DMS114 treated with DMSO at 0.1 percent for 48 hours (cell line): ENCODE results near the gene OVCH2.
"Not testable (repeated sequence)": the region's sequence is repeated elsewhere in the genome, so short reads cannot be mapped to it uniquely, and the experiment has no call there.

Source experiments
- DNase-seq: peaks from one replicate; lab custom pipeline; 2025; ENCODE audit not compliant: unreplicated experiment; lab: John Stamatoyannopoulos, UW

OVCH2 gene, protein sequence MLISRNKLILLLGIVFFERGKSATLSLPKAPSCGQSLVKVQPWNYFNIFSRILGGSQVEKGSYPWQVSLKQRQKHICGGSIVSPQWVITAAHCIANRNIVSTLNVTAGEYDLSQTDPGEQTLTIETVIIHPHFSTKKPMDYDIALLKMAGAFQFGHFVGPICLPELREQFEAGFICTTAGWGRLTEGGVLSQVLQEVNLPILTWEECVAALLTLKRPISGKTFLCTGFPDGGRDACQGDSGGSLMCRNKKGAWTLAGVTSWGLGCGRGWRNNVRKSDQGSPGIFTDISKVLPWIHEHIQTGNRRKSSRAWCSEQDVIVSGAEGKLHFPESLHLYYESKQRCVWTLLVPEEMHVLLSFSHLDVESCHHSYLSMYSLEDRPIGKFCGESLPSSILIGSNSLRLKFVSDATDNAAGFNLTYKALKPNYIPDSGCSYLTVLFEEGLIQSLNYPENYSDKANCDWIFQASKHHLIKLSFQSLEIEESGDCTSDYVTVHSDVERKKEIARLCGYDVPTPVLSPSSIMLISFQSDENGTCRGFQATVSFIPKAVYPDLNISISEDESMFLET

DNA sequence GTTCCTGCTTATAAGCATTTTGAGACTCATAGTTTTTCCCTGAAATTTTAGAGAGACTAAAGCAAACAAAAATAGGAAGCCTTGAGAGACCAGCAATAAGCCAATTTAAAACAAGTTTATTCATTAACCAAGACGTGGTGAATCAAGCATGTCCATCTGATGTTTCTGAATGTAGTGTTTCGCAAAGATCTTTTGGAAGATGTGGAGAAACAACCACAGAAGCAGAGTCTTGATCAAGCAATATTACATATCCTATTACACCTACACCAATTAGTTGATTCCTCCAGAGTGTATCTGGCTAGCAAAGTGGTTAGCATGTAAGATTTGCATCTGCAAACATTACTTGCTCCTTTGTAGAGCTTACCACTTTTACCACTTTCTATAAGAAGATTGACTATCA is at the start of gene OVCH2:
TSS of gene OVCH2 (minus strand) at position 101 of the 400 bp plus-strand sequence. CDS start at position 18, 83 bp downstream.
- no peak for DNase-seq

DNA sequence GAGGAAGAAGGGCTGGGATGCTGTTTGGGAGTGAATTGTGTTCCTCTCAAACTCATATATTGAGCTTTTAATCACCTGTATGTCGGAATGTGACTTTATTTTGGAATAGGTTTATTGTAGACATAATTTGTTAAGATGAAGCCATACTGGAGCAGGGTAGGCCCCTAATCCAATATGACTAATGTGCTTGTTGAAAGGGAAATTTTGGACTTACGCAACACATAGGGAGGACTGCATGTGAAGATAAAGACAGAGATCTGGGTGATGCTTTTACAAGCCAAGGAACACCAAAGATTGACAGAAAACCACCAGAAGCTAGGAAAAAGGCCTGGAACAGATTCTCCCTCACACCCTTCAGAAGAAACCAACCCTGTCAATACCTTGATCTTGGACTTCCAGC is 43.2 kb upstream of the OVCH2 start:
- DNase-seq = no peak

DNA sequence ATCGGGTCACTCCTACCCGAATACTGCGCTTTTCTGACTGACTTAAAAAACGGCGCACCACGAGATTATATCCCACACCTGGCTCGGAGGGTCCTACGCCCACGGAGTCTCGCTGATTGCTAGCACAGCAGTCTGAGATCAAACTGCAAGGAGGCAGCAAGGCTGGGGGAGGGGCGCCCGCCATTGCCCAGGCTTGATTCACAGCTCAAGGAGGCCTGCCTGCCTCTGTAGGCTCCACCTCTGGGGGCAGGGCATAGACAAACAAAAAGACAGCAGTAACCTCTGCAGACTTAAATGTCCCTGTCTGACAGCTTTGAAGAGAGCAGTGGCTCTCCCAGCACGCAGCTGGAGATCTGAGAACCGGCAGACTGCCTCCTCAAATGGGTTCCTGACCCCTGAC is 28.5 kb upstream of the OVCH2 start:
- DNase-seq = not testable (repeated sequence)

DNA sequence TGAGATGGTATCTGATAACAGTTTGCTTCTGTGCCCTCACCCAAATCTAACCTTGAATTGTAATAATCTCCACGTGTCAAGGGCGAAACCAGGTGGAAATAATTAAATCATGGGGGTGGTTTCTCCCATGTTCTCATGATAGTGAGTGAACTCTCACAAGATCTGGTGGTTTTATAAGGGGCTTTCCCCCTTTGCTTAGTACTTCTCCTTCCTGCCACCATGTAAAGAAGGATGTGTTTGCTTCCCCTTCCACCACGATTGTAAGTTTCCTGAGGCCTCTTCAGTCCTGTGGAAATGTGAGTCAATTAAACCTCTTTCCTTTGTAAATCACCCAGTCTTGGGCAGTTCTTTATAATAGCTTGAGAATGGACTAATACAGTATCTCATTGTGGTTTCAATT is 8.5 kb upstream of the OVCH2 start:
- DNase-seq = no peak

DNA sequence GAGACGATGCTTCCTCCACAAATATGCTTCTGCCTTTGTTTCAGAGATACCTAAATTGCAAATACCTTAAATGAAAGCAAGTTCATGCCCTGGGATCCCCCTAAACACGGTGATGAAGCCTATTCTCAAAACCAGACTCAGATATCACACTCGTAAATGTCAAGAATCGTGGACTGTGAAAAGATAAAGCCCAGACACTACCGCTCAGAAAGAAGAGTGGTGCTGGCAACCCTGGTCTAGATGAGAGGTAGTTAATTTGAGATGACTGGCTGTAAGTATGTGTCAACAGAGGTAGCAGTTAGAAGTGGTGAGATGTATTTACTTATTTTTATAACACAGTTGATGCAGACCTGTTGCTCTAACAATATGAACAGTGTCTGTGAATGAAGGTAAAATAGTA is 2.5 kb downstream of the OVCH2 start:
- no peak for DNase-seq

DNA sequence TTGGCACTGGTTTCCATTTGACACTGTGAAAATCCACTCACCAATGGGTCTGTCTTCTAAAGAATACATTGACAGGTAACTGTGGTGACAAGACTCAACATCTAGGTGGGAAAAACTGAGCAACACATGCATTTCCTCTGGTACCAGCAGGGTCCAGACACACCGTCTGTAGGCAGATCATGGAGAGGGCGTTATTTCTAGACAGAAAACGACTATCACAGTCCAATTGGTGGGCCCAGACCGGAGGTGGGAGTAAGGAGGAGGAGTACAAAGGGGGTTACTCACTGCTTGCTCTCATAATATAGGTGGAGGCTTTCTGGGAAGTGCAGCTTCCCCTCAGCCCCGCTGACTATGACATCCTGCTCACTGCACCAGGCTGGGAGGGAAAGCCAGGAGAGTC is 9.9 kb downstream of the OVCH2 start:
- no peak for DNase-seq

DNA sequence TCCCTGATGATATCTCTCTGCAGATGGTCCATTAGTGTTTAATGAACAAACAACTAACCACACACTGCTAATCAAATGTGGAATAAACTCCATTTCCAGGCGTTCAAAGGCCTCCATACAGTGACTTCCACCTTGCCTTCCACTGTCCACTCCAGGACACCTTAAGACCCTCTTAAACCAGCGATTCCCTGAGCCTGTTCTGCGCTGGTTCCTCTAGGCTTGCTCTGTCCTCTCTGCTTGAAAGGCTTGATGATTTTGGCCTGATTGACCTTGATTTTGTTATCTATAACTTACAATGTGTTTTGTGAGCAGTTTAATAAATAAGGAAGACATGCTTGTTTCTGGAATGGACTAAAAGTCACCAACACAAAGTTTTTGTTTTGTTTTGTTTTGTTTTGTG is 12.0 kb downstream of the OVCH2 start:
- DNase-seq = no peak

DNA sequence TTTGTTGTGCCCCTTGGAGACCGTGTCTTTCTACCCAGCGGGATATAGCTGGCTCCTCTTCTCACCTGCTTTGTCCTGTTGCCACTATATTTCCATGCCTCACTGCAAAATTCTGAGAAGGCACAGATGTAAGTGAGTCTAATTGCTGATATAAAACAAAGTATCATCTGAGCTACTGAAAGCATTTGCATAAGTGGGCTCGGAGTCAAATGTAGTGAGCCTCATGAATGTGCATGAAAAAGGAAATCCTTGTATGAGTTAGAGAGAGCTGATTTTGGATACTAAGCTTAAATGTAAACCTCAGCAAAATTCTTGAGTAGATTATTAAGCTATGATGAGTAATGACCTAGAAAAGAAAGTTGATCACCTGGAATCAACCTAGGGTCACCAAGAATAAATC is 13.9 kb downstream of the OVCH2 start:
- DNase-seq = no peak

DNA sequence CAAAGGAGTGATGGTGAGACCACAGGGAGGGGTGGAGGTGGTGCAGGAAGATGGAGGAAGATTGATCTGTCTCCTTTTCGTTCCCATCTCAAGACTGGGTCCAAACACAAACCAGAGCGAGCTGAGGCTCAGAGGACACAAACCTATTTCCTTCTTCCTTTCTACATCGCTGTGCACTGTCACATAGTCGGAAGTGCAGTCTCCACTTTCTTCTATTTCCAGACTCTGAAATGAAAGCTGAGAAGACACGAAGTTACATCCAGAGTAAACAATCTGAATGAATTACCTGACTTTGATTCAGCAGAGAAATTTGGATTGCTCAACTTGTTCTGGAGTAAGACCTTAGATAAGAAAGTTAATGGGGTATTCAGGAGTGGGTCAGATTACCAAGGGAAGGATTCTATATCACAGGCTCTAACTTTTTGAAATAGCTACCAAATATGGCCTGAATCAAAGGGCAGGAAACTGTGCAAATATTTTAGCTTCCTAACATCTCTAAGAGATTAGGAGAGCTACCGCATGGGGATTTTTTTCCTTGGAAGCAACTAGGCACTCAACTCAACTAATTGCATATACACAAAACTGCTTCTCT is 14.4 kb downstream of the OVCH2 start:
- DNase-seq = no peak

DNA sequence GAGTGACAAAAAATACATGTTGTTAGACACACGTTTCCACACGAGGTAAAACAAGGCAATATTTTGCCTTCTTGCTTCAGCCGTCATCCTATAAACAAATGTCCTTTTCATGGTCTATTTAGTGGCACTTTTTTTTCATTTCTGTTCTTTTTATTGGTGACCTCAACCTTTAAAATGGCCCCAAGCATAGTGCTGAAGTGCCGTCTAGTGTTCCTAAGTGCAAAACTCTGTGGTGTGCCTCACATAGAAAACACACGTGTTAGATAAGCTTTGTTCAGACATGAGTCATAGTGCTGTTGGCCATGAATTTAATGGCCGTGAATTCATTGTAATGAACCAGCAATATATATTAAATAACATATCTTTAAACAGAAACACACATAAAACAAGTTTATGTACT is 15.6 kb downstream of the OVCH2 start:
- no peak for DNase-seq

DNA sequence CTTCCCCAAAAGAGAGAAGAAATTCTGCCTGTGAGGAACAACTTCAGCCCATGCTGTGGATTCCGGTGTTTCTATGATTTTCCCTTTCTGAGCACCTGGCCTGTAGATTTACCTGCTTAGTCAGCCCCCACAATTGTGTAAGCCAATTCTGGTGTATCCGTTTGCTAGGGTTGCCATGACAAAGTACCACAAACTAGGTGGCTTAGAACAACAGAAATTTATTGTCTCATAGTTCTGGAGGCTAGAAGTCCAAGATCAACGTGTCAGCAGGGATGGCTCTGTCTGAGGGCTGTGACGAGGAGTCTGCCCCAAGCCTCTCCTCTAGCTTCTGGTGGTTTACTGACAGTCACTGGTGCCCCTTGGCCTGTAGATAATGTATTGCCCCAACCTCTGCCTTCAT is 17.0 kb downstream of the OVCH2 start:
- DNase-seq = no peak

DNA sequence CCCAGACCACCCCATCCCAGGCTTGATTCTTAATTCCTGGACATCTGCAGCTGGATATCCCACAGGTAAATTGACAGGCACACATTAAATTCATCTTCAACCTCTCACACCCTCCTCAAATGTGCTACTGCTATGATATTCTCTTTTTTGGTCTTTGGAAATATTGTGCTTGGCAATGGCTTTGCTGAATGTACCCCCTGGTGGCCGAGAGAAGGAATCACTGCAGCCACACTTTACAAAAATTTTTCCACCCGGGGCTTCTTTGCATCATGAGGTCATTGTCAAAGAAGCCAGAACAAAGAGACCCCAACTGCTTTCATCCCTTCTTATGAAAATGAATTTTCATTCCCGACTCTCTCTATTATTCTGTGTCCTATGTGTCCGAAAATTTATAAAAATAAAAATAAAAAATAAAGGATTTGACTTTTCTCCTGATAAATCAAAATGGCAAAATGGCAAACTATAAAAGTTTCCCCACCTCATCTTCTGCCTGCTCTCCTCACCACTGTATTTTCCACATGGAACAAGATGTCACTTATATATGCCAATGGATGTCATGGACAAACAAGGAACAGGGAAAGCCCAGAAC is 17.9 kb downstream of the OVCH2 start:
- DNase-seq = peak; percentile 6

DNA sequence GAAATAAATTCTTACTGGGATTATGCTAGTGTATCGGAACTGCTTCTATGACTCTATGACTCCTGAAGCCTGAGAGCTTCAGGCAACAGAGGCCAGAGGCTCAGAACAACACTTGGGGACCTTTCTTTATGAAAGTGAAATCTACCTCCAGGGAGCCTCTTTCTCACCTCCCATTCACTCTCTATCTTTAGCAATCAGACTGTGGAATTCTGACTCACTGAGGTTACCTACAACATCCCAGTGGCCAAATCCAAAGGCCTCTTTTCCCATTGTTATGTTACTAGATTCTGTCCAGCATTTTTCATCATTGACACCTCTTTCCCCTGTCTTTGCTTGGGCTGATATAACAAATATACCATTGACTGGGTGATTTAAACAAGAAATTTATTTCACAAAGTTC is 18.9 kb downstream of the OVCH2 start:
- DNase-seq = no peak

DNA sequence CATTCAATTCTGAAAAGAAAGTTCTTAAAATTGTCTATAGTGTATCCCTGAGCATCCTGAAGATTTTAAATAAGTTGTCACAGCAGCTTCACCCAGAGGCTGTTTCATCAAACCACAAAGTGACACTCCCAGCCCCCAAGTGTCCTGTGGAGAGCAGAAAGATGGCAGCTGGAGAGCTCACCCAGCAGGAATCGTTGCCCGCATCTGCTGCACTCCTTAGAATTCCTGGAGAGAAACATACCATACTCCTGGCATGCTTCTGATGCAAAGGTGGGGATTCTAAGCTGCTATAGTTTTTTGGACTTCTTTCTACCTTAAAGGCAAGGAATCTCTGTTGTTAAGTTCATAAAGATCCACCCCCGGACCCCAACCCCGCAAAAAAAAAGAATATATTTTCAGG is 19.5 kb downstream of the OVCH2 start:
- no peak for DNase-seq

DNA sequence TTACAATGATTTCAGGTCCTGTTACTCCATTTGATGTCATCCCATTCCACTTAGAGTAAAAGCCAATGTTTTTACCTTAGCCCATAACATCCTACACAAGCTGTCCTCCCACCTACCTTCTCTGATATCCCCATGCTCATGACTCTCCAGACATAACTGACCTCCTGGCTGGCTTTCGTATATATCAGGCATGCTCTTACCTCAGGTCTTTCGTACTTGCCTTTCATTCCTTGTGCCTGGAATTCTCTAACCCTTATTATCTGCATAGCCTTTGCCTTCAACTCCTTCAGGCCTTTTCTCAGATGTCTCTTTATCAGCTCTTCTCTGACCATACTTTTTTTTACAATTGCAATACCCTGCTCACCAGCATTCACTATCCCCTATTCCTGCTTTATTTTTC is 22.7 kb downstream of the OVCH2 start:
- DNase-seq = no peak

DNA sequence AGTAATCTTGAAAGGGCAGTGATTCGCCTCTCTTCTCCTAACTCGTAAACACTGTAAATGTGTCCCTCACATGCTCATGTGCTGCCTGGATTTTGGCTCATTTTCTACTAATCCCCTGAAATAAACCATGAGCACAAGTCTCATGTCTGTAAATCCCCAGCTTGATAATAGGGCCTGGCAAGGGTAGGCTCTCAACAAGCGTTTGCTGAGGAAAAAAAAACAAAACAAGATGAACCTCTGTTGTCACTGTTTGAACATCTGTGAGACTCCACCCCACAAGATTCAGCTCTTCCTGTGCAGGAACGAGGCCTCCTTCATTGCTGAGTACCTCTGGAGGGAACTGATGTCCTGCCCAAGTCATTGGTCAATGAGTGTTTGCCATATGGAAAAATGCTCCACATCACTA is 28.5 kb downstream of the OVCH2 start:
- DNase-seq = no peak

DNA sequence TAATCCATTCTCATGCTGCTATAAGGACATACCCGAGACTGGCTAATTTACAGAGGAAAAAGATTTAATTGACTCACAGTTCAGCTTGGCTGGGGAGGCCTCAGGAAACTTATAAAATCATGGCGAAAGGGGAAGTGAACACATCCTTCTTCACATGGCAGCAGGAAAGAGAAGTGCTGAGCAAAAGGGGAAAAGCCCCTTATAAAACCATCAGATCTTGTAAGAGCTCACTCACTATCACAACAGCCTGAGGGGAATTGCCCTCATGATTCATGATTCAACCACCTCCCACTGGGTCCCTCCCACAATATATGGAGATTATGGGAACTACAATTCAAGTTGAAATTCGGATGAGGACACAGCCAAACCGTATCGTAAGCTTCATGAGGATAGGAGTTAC is 29.2 kb downstream of the OVCH2 start:
- DNase-seq = no peak

DNA sequence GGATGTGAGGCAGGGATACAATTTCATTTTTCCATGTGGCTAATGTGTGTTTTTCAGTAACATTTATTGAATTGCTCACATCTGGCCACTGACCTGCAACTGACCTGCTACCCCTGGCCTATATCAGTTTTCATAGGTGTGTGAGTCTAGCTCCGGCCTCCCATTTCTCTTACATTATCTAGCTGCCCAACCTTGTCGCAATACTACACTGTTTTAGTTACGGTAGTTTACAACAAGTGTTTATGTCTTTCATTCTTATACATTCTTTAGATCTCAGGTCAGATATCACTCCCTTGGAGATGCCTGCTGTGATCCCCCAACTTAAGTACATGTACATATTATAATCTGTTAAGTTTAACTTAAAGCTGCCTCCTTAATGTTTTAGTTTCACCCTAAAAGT is 30.6 kb downstream of the OVCH2 start:
- DNase-seq = no peak

DNA sequence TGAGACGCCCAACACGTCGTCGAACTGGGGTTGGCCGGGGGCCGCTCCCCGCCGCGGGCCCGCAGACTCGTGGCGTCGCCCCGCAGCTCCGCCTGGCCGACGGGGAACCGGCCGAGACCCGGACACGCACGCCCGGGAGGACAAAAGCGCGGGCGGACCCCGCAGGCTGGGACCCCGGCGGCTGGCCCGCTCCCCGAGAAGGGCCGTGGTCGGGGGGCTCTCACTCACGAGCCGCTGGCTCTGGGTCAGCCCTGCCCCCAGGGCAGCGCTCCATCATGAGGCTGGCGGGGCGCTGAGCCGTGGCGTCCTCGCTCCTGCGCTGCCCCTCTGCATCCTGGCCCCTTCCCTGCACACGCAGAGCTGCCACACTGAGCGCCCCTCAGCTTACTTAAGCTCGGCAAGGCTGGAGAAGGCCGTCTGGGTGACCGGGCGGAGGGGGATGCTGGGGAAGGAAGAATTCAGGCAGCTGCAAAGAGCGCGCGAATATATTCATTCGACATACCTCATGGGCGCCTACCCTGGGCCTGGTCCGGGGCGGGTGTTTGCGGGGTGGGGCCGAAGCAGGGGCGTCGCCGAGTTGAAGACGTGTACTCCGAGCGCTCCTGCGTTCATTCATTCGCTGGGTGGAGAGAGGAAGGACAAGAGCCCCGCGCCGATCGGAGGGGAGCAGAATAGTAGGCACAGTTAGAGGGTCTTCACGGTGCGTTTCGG is 32.4 kb downstream of the OVCH2 start:
- DNase-seq = no peak

DNA sequence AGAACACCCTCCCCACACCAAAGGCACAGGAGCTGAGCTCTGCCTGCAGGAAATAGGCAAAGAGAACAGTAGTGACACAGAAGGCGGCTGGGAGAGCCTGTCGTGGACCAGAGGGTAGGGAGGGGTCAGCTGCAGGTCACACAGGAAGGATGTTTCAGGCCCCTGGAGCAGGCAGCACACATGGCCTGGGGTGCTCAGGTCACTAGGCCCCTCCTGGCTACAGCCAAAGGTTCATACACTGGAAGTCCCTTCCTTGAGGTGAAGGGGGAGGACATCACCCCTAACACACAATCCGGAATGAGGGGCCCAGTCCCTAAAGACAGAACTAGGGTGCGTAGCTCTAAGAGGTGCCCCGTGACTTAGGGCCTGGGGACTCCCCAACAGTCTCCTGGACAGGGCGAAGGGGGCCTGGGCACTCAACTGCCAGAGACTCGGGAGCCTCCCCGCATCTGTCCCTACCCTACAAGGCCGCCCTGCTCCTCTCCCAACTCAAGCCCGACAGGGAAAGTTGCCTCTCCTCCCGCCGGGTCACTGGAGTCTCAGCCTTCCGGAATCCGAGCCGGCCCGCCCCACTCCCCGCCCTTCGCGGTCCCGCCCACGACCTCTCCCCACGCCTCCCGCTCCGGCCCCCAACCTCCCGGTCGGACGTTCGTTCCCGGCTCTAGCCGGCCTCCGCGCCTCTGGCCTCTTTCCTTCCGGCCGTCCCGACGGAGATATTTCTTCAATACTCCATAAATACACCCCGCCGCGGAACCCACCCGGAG is 33.1 kb downstream of the OVCH2 start, which contains the start of gene CYB5R2:
TSS of gene CYB5R2 (minus strand) at position 541 of the 764 bp plus-strand sequence. CDS start 675 bp downstream, outside the sequence.
- no peak for DNase-seq
